ENCODE measurements around the gene GIGYF2.

Gene GIGYF2

GRCh38 chr2:232728785-232729184 lies 31.7 kb downstream of the GIGYF2 start:
- no peak overlapping the region for H3K4me3 ChIP-seq (ENCODE audit: low read length)
- no peaks in the 10 kb centered on the region for H3K4me1 ChIP-seq (ENCODE audit: insufficient read depth, low read length)
- no peaks in the 10 kb centered on the region for H3K9me3 ChIP-seq (ENCODE audit: insufficient read depth, low read depth, low read length)
- no peaks in the 10 kb centered on the region for H3K27me3 ChIP-seq (ENCODE audit: insufficient read depth, low read length)
- peaks cover 42% of the 10 kb centered on the region for H3K36me3 ChIP-seq (ENCODE audit: insufficient read depth, low read depth, low read length)
- no peak overlapping the region for H3K27ac ChIP-seq (ENCODE audit: low read length)
- H3K9ac ChIP-seq (ENCODE audit: low read depth, low read length): no peak overlapping the region

GRCh38 chr2:232731470-232731869 lies 34.3 kb downstream of the GIGYF2 start:
- no peaks in the 10 kb centered on the region for H3K4me1 ChIP-seq (ENCODE audit: insufficient read depth, low read length)
- H3K27ac ChIP-seq (ENCODE audit: low read length): no peak overlapping the region
- H3K4me3 ChIP-seq (ENCODE audit: low read length): no peak overlapping the region
- H3K9ac ChIP-seq (ENCODE audit: low read depth, low read length): no peak overlapping the region
- no peaks in the 10 kb centered on the region for H3K27me3 ChIP-seq (ENCODE audit: insufficient read depth, low read length)
- H3K36me3 ChIP-seq (ENCODE audit: insufficient read depth, low read depth, low read length): peaks cover 48% of the 10 kb centered on the region
- no peaks in the 10 kb centered on the region for H3K9me3 ChIP-seq (ENCODE audit: insufficient read depth, low read depth, low read length)

- no peak overlapping the region for H3K27ac ChIP-seq (ENCODE audit: low read length)
- no peaks in the 10 kb centered on the region for H3K27me3 ChIP-seq (ENCODE audit: insufficient read depth, low read length)
- H3K4me3 ChIP-seq (ENCODE audit: low read length): no peak overlapping the region
- no peaks in the 10 kb centered on the region for H3K9me3 ChIP-seq (ENCODE audit: insufficient read depth, low read depth, low read length)
- no peaks in the 10 kb centered on the region for H3K4me1 ChIP-seq (ENCODE audit: insufficient read depth, low read length)
- H3K36me3 ChIP-seq (ENCODE audit: insufficient read depth, low read depth, low read length): peaks cover 25% of the 10 kb centered on the region
- H3K9ac ChIP-seq (ENCODE audit: low read depth, low read length): no peak overlapping the region
These were observed 44.2 kb downstream of the GIGYF2 start for GRCh38 chr2:232741294-232741693.

GRCh38 chr2:232741972-232742371 lies 44.8 kb downstream of the GIGYF2 start:
- no peaks in the 10 kb centered on the region for H3K27me3 ChIP-seq (ENCODE audit: insufficient read depth, low read length)
- no peaks in the 10 kb centered on the region for H3K4me1 ChIP-seq (ENCODE audit: insufficient read depth, low read length)
- H3K36me3 ChIP-seq (ENCODE audit: insufficient read depth, low read depth, low read length): peaks cover 22% of the 10 kb centered on the region
- H3K9ac ChIP-seq (ENCODE audit: low read depth, low read length): no peak overlapping the region
- H3K9me3 ChIP-seq (ENCODE audit: insufficient read depth, low read depth, low read length): no peaks in the 10 kb centered on the region
- no peak overlapping the region for H3K27ac ChIP-seq (ENCODE audit: low read length)
- no peak overlapping the region for H3K4me3 ChIP-seq (ENCODE audit: low read length)

GRCh38 chr2:232744963-232745362 lies 47.8 kb downstream of the GIGYF2 start:
- Histone ChIP-seq H3K27ac (ENCODE audit: low read length) (no peak overlapping the region), H3K4me1 (ENCODE audit: insufficient read depth, low read length) (no peaks in the 10 kb centered on the region), H3K9ac (ENCODE audit: low read depth, low read length) (no peak overlapping the region), H3K36me3 (ENCODE audit: insufficient read depth, low read depth, low read length) (peaks cover 38% of the 10 kb centered on the region), H3K27me3 (ENCODE audit: insufficient read depth, low read length) (no peaks in the 10 kb centered on the region), H3K9me3 (ENCODE audit: insufficient read depth, low read depth, low read length) (no peaks in the 10 kb centered on the region), H3K4me3 (ENCODE audit: low read length) (no peak overlapping the region)

GRCh38 chr2:232748038-232748437 lies 50.9 kb downstream of the GIGYF2 start:
- Histone ChIP-seq H3K4me3 (ENCODE audit: low read length) (no peak overlapping the region), H3K9ac (ENCODE audit: low read depth, low read length) (no peak overlapping the region), H3K4me1 (ENCODE audit: insufficient read depth, low read length) (no peaks in the 10 kb centered on the region), H3K9me3 (ENCODE audit: insufficient read depth, low read depth, low read length) (no peaks in the 10 kb centered on the region), H3K27me3 (ENCODE audit: insufficient read depth, low read length) (no peaks in the 10 kb centered on the region), H3K36me3 (ENCODE audit: insufficient read depth, low read depth, low read length) (peaks cover 61% of the 10 kb centered on the region), H3K27ac (ENCODE audit: low read length) (no peak overlapping the region)

- no peak overlapping the region for H3K27ac ChIP-seq (ENCODE audit: low read length)
These were observed 52.2 kb downstream of the GIGYF2 start for GRCh38 chr2:232749331-232749730.

GRCh38 chr2:232750135-232750671 lies 53.1 kb downstream of the GIGYF2 start:
- Histone ChIP-seq H3K27ac (ENCODE audit: low read length) (no peak overlapping the region), H3K27me3 (ENCODE audit: insufficient read depth, low read length) (no peaks in the 10 kb centered on the region), H3K36me3 (ENCODE audit: insufficient read depth, low read depth, low read length) (peaks cover 68% of the 10 kb centered on the region), H3K9me3 (ENCODE audit: insufficient read depth, low read depth, low read length) (no peaks in the 10 kb centered on the region), H3K4me3 (ENCODE audit: low read length) (no peak overlapping the region), H3K4me1 (ENCODE audit: insufficient read depth, low read length) (no peaks in the 10 kb centered on the region), H3K9ac (ENCODE audit: low read depth, low read length) (no peak overlapping the region)

More at GRCh38 chr2:232749331-232749730, 52.2 kb downstream of the GIGYF2 start:
- Histone ChIP-seq H3K9ac (ENCODE audit: low read depth, low read length) (no peak overlapping the region), H3K36me3 (ENCODE audit: insufficient read depth, low read depth, low read length) (peaks cover 64% of the 10 kb centered on the region), H3K4me3 (ENCODE audit: low read length) (no peak overlapping the region), H3K4me1 (ENCODE audit: insufficient read depth, low read length) (no peaks in the 10 kb centered on the region), H3K9me3 (ENCODE audit: insufficient read depth, low read depth, low read length) (no peaks in the 10 kb centered on the region), H3K27me3 (ENCODE audit: insufficient read depth, low read length) (no peaks in the 10 kb centered on the region)

GRCh38 chr2:232757905-232758304 lies 60.8 kb downstream of the GIGYF2 start:
- H3K27ac ChIP-seq (ENCODE audit: low read length): no peak overlapping the region
- peaks cover 57% of the 10 kb centered on the region for H3K36me3 ChIP-seq (ENCODE audit: insufficient read depth, low read depth, low read length)
- H3K27me3 ChIP-seq (ENCODE audit: insufficient read depth, low read length): no peaks in the 10 kb centered on the region
- H3K4me3 ChIP-seq (ENCODE audit: low read length): no peak overlapping the region
- H3K9ac ChIP-seq (ENCODE audit: low read depth, low read length): no peak overlapping the region
- H3K4me1 ChIP-seq (ENCODE audit: insufficient read depth, low read length): no peaks in the 10 kb centered on the region
- no peaks in the 10 kb centered on the region for H3K9me3 ChIP-seq (ENCODE audit: insufficient read depth, low read depth, low read length)

- no peak overlapping the region for H3K9ac ChIP-seq (ENCODE audit: low read depth, low read length)
- no peak overlapping the region for H3K4me3 ChIP-seq (ENCODE audit: low read length)
- no peak overlapping the region for H3K27ac ChIP-seq (ENCODE audit: low read length)
- H3K4me1 ChIP-seq (ENCODE audit: insufficient read depth, low read length): no peaks in the 10 kb centered on the region
- H3K27me3 ChIP-seq (ENCODE audit: insufficient read depth, low read length): no peaks in the 10 kb centered on the region
- no peaks in the 10 kb centered on the region for H3K9me3 ChIP-seq (ENCODE audit: insufficient read depth, low read depth, low read length)
- H3K36me3 ChIP-seq (ENCODE audit: insufficient read depth, low read depth, low read length): peaks cover 67% of the 10 kb centered on the region
These were observed 64.3 kb downstream of the GIGYF2 start for GRCh38 chr2:232761301-232761907.

GRCh38 chr2:232767866-232768265 lies 70.7 kb downstream of the GIGYF2 start:
- Histone ChIP-seq H3K27ac (ENCODE audit: low read length) (no peak overlapping the region), H3K27me3 (ENCODE audit: insufficient read depth, low read length) (no peaks in the 10 kb centered on the region), H3K4me3 (ENCODE audit: low read length) (no peak overlapping the region), H3K9me3 (ENCODE audit: insufficient read depth, low read depth, low read length) (no peaks in the 10 kb centered on the region), H3K9ac (ENCODE audit: low read depth, low read length) (no peak overlapping the region), H3K36me3 (ENCODE audit: insufficient read depth, low read depth, low read length) (peaks cover 70% of the 10 kb centered on the region), H3K4me1 (ENCODE audit: insufficient read depth, low read length) (no peaks in the 10 kb centered on the region)

GRCh38 chr2:232770207-232770606 lies 73.1 kb downstream of the GIGYF2 start:
- H3K4me3 ChIP-seq (ENCODE audit: low read length): no peak overlapping the region
- H3K4me1 ChIP-seq (ENCODE audit: insufficient read depth, low read length): no peaks in the 10 kb centered on the region
- H3K27me3 ChIP-seq (ENCODE audit: insufficient read depth, low read length): no peaks in the 10 kb centered on the region
- no peak overlapping the region for H3K27ac ChIP-seq (ENCODE audit: low read length)
- no peak overlapping the region for H3K9ac ChIP-seq (ENCODE audit: low read depth, low read length)
- H3K9me3 ChIP-seq (ENCODE audit: insufficient read depth, low read depth, low read length): no peaks in the 10 kb centered on the region
- H3K36me3 ChIP-seq (ENCODE audit: insufficient read depth, low read depth, low read length): peaks cover 57% of the 10 kb centered on the region

Measured in iPS-20b (cell line).